ENCODE data around the gene BIRC3. TPM values are rescaled to one million over a fixed set of nuclear protein-coding genes. Genes with fewer than 3 reads are reported as not detected.

Gene BIRC3
- total RNA-seq, 1 experiment from 2014 or later = 65.4 TPM

DNA sequence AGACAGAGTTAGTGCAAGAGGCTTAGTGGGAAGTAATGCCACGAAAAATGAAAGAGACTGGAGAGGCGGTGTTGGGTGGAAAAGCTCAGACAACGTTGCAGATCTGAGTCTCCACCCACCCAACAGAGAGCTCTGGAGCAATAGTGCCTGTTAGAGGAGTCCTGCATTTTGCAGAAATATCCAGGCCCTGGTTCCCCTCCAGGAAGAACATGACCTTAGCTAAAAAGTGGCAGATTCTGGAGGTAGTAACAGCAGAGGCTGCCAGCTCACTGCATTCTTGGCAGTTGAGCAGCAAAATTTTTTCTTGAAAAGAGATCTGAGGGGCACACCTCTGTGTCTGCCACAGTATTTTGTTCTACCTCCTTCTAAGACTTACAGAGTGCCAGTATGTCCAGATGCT, 27.7 kb upstream of the BIRC3 start:
- intact Hi-C loops (cut with micrococcal nuclease; ENCODE audit: unreplicated experiment) (loop anchor here (2.0 to 5.0 kb wide), 3 partner anchors 29 to 323 kb away; no protein-coding TSS in a partner anchor), in situ Hi-C loops (cut with HindIII; ENCODE audit: low pct_unique_long_range_greater_than_20kb, low sequenced_read_pairs) (no loop called here)
- H3K4me3 ChIP-seq (ENCODE audit: low read depth in 2 of 2, low read length in 2 of 2) = no peak overlapping the region
- H3K4me1 ChIP-seq (ENCODE audit: control insufficient read depth, insufficient read depth, low read length) = peaks cover 56% of the 10 kb centered on the region
- ATAC-seq (peak; percentile 31), DNase-seq (ENCODE audit: low read depth, low spot score) (no peak)
- no peaks in the 10 kb centered on the region for H3K36me3 ChIP-seq (ENCODE audit: control insufficient read depth, insufficient read depth, low read length)
- no TSS peak for BruUV-seq (replicated peaks)
- H3K27ac ChIP-seq (ENCODE audit: low read length) = peak overlapping the region; percentile 95
- H3K27me3 ChIP-seq (ENCODE audit: control insufficient read depth, insufficient read depth, low read length) = no peaks in the 10 kb centered on the region
- no peaks in the 10 kb centered on the region for H3K9me3 ChIP-seq (ENCODE audit: control insufficient read depth, insufficient read depth, low read depth, low read length)
- CTCF ChIA-PET = interaction anchor here (0.6 to 3.0 kb wide), 3 partner anchors 35 to 324 kb away, joined by 3 to 12 read pairs (median 6); no protein-coding TSS in a partner anchor
- TF ChIP-seq, protein P1, sequence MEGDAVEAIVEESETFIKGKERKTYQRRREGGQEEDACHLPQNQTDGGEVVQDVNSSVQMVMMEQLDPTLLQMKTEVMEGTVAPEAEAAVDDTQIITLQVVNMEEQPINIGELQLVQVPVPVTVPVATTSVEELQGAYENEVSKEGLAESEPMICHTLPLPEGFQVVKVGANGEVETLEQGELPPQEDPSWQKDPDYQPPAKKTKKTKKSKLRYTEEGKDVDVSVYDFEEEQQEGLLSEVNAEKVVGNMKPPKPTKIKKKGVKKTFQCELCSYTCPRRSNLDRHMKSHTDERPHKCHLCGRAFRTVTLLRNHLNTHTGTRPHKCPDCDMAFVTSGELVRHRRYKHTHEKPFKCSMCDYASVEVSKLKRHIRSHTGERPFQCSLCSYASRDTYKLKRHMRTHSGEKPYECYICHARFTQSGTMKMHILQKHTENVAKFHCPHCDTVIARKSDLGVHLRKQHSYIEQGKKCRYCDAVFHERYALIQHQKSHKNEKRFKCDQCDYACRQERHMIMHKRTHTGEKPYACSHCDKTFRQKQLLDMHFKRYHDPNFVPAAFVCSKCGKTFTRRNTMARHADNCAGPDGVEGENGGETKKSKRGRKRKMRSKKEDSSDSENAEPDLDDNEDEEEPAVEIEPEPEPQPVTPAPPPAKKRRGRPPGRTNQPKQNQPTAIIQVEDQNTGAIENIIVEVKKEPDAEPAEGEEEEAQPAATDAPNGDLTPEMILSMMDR (IDR thresholded peaks at IDR 0.05) = no peak
- TF ChIP-seq TCF7L2 (IDR thresholded peaks at IDR 0.05; ENCODE audit: low read depth, low read length) = no peak
- no peak for TF ChIP-seq POLR2AphosphoS5 (IDR thresholded peaks at IDR 0.05; ENCODE audit: low read depth, low read length)
- TF ChIP-seq SIN3A (IDR thresholded peaks at IDR 0.05; ENCODE audit: borderline replicate concordance, insufficient read depth, low read depth, low read length) = no peak
- TF ChIP-seq, protein P2, sequence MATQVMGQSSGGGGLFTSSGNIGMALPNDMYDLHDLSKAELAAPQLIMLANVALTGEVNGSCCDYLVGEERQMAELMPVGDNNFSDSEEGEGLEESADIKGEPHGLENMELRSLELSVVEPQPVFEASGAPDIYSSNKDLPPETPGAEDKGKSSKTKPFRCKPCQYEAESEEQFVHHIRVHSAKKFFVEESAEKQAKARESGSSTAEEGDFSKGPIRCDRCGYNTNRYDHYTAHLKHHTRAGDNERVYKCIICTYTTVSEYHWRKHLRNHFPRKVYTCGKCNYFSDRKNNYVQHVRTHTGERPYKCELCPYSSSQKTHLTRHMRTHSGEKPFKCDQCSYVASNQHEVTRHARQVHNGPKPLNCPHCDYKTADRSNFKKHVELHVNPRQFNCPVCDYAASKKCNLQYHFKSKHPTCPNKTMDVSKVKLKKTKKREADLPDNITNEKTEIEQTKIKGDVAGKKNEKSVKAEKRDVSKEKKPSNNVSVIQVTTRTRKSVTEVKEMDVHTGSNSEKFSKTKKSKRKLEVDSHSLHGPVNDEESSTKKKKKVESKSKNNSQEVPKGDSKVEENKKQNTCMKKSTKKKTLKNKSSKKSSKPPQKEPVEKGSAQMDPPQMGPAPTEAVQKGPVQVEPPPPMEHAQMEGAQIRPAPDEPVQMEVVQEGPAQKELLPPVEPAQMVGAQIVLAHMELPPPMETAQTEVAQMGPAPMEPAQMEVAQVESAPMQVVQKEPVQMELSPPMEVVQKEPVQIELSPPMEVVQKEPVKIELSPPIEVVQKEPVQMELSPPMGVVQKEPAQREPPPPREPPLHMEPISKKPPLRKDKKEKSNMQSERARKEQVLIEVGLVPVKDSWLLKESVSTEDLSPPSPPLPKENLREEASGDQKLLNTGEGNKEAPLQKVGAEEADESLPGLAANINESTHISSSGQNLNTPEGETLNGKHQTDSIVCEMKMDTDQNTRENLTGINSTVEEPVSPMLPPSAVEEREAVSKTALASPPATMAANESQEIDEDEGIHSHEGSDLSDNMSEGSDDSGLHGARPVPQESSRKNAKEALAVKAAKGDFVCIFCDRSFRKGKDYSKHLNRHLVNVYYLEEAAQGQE (IDR thresholded peaks at IDR 0.05; ENCODE audit: insufficient read depth in 1 of 2, low read depth in 2 of 2, low read length in 1 of 2) = no peak
- POLR2A ChIA-PET = no interaction called here

DNA sequence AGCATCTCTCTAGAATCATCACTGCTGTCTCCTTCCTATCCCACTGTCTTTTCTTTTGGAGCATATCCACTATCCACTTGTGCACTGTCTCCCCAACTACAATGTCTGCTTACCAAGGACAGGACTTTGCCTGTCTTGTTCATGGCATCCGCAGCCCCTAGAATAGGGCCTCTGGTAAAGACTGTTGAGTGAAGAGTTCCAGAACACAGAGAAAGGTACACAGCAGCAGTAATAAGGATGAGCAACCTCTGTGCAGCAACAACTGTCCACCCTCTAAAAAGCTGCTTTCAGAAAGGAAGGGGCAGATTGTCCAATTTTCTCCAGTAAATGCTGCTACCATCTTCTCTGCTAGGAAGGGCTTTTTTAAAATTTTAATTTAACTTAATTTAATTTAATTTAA, 25.5 kb upstream of the BIRC3 start:
- Histone ChIP-seq H3K27me3 (ENCODE audit: control insufficient read depth, insufficient read depth, low read length) (no peaks in the 10 kb centered on the region), H3K27ac (ENCODE audit: low read length) (peak overlapping the region; percentile 95), H3K9me3 (ENCODE audit: control insufficient read depth, insufficient read depth, low read depth, low read length) (no peaks in the 10 kb centered on the region), H3K4me3 (ENCODE audit: low read depth in 2 of 2, low read length in 2 of 2) (no peak overlapping the region), H3K4me1 (ENCODE audit: control insufficient read depth, insufficient read depth, low read length) (peaks cover 61% of the 10 kb centered on the region), H3K36me3 (ENCODE audit: control insufficient read depth, insufficient read depth, low read length) (no peaks in the 10 kb centered on the region)
- in situ Hi-C loops (cut with HindIII; ENCODE audit: low pct_unique_long_range_greater_than_20kb, low sequenced_read_pairs) = no loop called here
- no peak for TF ChIP-seq TCF7L2 (IDR thresholded peaks at IDR 0.05; ENCODE audit: low read depth, low read length)
- TF ChIP-seq, protein P2 (IDR thresholded peaks at IDR 0.05; ENCODE audit: insufficient read depth in 1 of 2, low read depth in 2 of 2, low read length in 1 of 2) = no peak
- TF ChIP-seq SIN3A (IDR thresholded peaks at IDR 0.05; ENCODE audit: borderline replicate concordance, insufficient read depth, low read depth, low read length) = no peak
- no peak for TF ChIP-seq POLR2AphosphoS5 (IDR thresholded peaks at IDR 0.05; ENCODE audit: low read depth, low read length)
- TF ChIP-seq, protein P1 (IDR thresholded peaks at IDR 0.05) = no peak
- POLR2A ChIA-PET = no interaction called here
- CTCF ChIA-PET = no interaction called here
- intact Hi-C loops (cut with micrococcal nuclease; ENCODE audit: unreplicated experiment) = loop anchor here (5.0 kb wide), 1 partner anchor 375 kb away; no protein-coding TSS in a partner anchor
- no peak for ATAC-seq
- BruUV-seq (replicated peaks) = no TSS peak
- no peak for DNase-seq (ENCODE audit: low read depth, low spot score)
